Measurements from ENCODE around the gene DUSP10.

DUSP10 gene

GRCh38 chr1:221693087-221693486, 48.8 kb downstream of the DUSP10 start:
- DNase-seq (ENCODE audit: low read depth), result no peak

- DNase-seq (ENCODE audit: low read depth), result no peak
Measured at GRCh38 chr1:221692643-221693042, 49.2 kb downstream of the DUSP10 start.

DNA sequence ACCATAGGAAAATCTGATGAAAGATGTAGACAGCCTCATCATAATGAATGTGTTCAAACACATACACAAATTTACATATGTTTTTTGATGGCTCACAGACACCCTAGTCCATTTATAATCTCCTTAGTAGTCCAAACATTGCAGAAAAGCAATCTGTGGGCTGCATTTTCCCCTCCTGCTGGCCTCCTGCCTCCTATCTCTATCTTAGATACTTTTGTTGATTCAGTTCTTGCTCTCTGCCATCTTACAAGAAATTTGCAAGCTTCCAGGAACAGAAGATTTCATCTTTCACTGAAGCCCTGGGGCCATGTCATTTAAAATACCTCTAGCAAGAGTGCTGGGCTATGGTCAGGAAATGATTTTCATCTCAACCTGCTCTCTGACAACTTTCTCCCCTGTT, 50.6 kb downstream of the DUSP10 start:
- no peak for DNase-seq (ENCODE audit: low read depth)

DNA sequence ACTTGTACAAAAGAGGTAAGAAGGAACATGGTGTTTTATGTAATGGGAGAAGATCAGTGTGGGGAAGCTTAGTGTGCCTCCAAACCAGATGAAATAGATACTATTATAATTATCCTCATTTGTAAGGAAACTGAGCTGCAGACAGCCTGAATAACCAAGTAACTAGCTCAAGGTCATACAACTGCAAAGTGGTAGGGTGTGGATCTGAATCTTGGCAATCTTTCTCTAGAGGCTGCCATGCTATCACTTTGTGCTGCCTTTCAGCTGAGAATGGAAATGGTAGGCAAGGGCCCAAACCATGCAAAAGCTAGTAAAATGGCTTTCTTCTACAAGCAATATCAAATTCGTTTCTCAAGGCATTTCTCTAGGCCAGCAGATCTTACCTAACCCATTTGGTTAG, 51.0 kb downstream of the DUSP10 start:
- DNase-seq (ENCODE audit: low read depth), result no peak

- DNase-seq (ENCODE audit: low read depth), result no peak
Measured at GRCh38 chr1:221689138-221689537, 52.8 kb downstream of the DUSP10 start.

DNA sequence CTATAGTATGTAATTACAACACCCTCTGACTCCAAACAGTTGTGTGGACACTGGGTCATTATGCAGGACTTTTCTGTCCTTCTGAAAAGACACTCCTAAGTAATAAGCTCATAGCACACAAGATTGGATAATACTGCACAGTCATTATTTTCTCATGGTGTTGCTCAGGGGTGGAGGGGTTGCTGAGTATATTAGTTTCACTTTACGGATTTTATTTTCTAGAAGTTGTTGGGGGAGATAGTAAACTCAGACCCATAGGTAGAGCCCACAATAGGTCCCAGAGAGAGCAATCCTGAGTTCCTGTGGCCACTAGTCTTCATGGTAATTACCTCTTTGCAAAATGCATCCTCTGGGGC, 53.4 kb downstream of the DUSP10 start:
- DNase-seq (ENCODE audit: low read depth), result no peak

GRCh38 chr1:221687836-221688487, 53.9 kb downstream of the DUSP10 start:
- no peak for DNase-seq (ENCODE audit: low read depth)

GRCh38 chr1:221683681-221684080, 58.2 kb downstream of the DUSP10 start:
- no peak for DNase-seq (ENCODE audit: low read depth)

DNA sequence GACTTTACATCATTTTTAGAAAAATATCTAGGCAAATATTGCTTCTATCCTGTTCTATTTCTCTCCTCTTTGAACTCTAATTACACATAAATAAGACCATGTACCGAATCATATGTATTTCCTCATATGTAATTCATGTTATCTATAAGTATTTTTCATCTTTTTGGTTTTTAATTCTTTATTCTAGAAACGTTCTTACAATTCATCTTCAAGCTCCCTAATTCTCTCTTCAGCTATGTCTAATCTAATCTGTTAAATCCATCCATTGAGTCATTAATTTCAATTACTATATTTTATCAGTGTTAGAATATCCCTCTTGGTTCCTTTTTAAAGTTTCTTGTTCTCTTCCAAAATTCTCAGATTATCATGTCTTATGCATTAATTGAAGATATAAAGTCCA, 61.8 kb downstream of the DUSP10 start:
- no peak for DNase-seq (ENCODE audit: low read depth)

DNA sequence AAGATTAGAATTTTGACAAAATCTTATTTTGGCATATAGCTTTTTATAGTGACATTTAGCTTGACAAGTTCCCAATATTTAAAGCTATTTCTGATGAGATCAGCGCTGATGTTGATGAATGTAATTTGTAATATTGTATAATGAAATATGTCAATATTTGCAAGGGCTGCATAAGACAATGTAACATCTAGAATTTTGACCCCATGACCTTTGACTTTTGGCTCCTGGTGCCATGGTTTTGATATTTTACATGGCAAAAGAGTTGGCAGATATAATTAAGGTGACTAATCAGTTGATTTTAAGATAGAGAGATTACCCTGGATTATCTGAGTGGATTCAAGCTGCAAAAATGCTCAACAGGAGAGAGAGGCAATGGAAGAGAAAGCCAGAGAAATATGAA, 63.9 kb downstream of the DUSP10 start:
- DNase-seq (ENCODE audit: low read depth), result no peak

- no peak for DNase-seq (ENCODE audit: low read depth)
Measured at GRCh38 chr1:221675880-221676800, 65.7 kb downstream of the DUSP10 start.

DNA sequence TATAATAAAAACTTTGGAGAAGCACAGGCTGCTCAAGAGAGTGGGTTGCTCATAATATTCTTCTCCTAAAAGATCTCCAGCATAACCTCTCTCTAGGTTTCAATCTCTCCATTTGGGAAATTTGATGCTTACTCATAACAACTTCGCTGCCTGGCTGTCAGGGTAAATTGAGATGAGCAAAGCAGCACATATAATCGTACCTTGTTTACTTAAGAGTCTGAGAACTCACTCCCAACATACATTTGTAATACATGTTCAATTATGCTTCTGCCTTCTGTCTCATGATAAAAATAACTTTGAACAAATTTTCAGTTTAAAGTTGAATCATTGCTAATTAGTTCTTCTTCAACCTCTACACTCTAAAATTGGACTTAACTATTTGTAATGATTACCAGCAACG, 68.9 kb downstream of the DUSP10 start:
- DNase-seq (ENCODE audit: low read depth), result no peak

- no peak for DNase-seq (ENCODE audit: low read depth)
Measured at GRCh38 chr1:221672239-221672645, 69.6 kb downstream of the DUSP10 start.

GRCh38 chr1:221670081-221670480, 71.8 kb downstream of the DUSP10 start:
- DNase-seq (ENCODE audit: low read depth), result no peak

DNA sequence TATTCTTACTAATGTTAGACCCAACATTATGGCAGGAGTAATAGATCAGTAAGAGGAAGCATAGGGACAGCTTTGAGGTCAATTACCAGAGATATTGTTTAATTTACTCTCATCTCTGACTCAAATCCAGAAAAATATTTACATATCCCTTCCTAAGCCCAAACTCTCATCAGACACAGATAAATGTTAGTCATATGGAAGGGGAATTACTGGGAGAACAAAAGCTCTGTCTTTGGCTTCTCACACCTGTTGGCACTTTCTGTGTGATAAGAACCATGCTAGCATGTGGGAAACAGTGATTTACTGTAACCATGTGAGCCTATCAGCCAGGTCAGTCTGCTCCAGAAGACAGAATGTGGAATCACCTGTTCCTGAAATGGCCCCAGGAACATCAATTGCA, 72.4 kb downstream of the DUSP10 start:
- no peak for DNase-seq (ENCODE audit: low read depth)

GRCh38 chr1:221667504-221667903, 74.4 kb downstream of the DUSP10 start:
- DNase-seq (ENCODE audit: low read depth), result no peak

DNA sequence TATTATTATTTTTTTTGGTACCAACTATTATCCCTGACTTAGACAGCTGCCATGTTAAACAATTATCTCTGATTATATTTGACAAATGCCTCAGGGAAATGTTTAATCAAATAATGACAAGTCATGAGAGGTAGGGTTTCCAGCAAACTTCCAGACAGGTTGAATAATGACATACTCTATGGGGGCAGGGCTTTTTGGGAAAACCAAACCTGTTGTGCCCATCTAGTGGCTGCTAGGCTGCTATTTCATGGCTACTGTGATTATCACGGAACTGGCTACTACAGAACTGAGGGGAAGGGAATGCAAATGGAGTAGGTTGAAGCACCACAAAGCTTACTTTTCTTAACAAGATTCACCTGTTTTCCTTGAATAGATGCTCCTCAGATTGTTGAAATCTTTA, 77.6 kb downstream of the DUSP10 start:
- DNase-seq (ENCODE audit: low read depth), result no peak

GRCh38 chr1:221663321-221663720, 78.6 kb downstream of the DUSP10 start:
- no peak for DNase-seq (ENCODE audit: low read depth)

- no peak for DNase-seq (ENCODE audit: low read depth)
Measured at GRCh38 chr1:221655766-221656305, 86.1 kb downstream of the DUSP10 start.
